GM21360 (cell line): ENCODE data around the gene SMARCA4.
"Not testable (repeated sequence)": the region's sequence is repeated elsewhere in the genome, so short reads cannot be mapped to it uniquely, and the experiment has no call there.

ENCODE experiments used
- ATAC-seq: cut with Tn5 transposase; IDR thresholded peaks from one replicate; pipeline ENCODE4 v1.9.1; 2021; ENCODE audit warnings: mild to moderate bottlenecking, moderate library complexity; ENCODE audit not compliant: unreplicated experiment

Gene SMARCA4

GRCh38 chr19:10975374-10976130 is 14.7 kb downstream of the SMARCA4 start:
- no peak for ATAC-seq

- no peak for ATAC-seq
These were observed 15.5 kb downstream of the SMARCA4 start for GRCh38 chr19:10976131-10976892.

- no peak for ATAC-seq
These were observed 16.9 kb downstream of the SMARCA4 start for GRCh38 chr19:10977742-10978092.

GRCh38 chr19:10979951-10980381 is 19.1 kb downstream of the SMARCA4 start:
- ATAC-seq: no peak

- ATAC-seq: no peak
These were observed 20.5 kb downstream of the SMARCA4 start for GRCh38 chr19:10981252-10981895.

GRCh38 chr19:10983026-10983425 is 22.2 kb downstream of the SMARCA4 start:
- no peak for ATAC-seq

- no peak for ATAC-seq
These were observed 23.4 kb downstream of the SMARCA4 start for GRCh38 chr19:10984166-10984735.

GRCh38 chr19:10985502-10985901 is 24.7 kb downstream of the SMARCA4 start:
- no peak for ATAC-seq

GRCh38 chr19:10986301-10987127 is 25.7 kb downstream of the SMARCA4 start:
- ATAC-seq: no peak

- no peak for ATAC-seq
These were observed 26.9 kb downstream of the SMARCA4 start for GRCh38 chr19:10987571-10988297.

- ATAC-seq: no peak
These were observed 27.6 kb downstream of the SMARCA4 start for GRCh38 chr19:10988380-10988779.

- ATAC-seq: no peak
These were observed 28.1 kb downstream of the SMARCA4 start for GRCh38 chr19:10988921-10989320.

GRCh38 chr19:10991076-10991475 is 30.2 kb downstream of the SMARCA4 start:
- no peak for ATAC-seq

GRCh38 chr19:10991521-10992081 is 30.8 kb downstream of the SMARCA4 start:
- ATAC-seq: no peak

GRCh38 chr19:10992174-10992573 is 31.3 kb downstream of the SMARCA4 start:
- ATAC-seq: not testable (repeated sequence)

GRCh38 chr19:10995926-10996600 is 35.2 kb downstream of the SMARCA4 start:
- ATAC-seq: no peak

- no peak for ATAC-seq
These were observed 37.3 kb downstream of the SMARCA4 start for GRCh38 chr19:10998045-10998533.

- no peak for ATAC-seq
These were observed 37.8 kb downstream of the SMARCA4 start for GRCh38 chr19:10998666-10999065.

GRCh38 chr19:11005521-11005920 is 44.7 kb downstream of the SMARCA4 start:
- ATAC-seq: no peak
